Brain microvascular endothelial cell (primary cell): ENCODE results near the gene HAPLN1.

Experiments
- DNase-seq: peaks from one replicate; pipeline ENCODE4 v3.0.0-alpha.2; 2020
- H3K27ac ChIP-seq: fragments of 250-450 bp; sonication (Bioruptor Pico); 2 replicates; pipeline ENCODE4 v1.5.1; 2020; ENCODE audit warnings: mild to moderate bottlenecking, moderate library complexity
- H3K27me3 ChIP-seq: fragments of 250-450 bp; sonication (Bioruptor Pico); replicated peaks from 2 replicates; pipeline ENCODE4 v1.5.1; 2020; ENCODE audit warnings: mild to moderate bottlenecking
- H3K36me3 ChIP-seq: fragments of 250-450 bp; sonication (Bioruptor Pico); replicated peaks from 2 replicates; pipeline ENCODE4 v1.5.1; 2020; ENCODE audit warnings: mild to moderate bottlenecking
- H3K4me3 ChIP-seq: 2 replicates; pipeline ENCODE4 v1.5.1; 2011; ENCODE audit warnings: low read depth, mild to moderate bottlenecking, control low read depth, low read length, moderate library complexity
- in situ Hi-C: cut with HindIII; loops from 2 replicates; pipeline ENCODE4 v1.10.0; 2017; ENCODE audit warnings: low sequenced_read_pairs, low pct_ligation_motif_present
- TF ChIP-seq, protein P1 (sequence below): IDR thresholded peaks from 2 replicates; pipeline ENCODE4 v1.5.1; 2011; ENCODE audit warnings: low read depth, mild to moderate bottlenecking, moderate library complexity, low read length, control low read depth, inconsistent platforms; ENCODE audit errors: missing control alignments

HAPLN1 gene

DNA sequence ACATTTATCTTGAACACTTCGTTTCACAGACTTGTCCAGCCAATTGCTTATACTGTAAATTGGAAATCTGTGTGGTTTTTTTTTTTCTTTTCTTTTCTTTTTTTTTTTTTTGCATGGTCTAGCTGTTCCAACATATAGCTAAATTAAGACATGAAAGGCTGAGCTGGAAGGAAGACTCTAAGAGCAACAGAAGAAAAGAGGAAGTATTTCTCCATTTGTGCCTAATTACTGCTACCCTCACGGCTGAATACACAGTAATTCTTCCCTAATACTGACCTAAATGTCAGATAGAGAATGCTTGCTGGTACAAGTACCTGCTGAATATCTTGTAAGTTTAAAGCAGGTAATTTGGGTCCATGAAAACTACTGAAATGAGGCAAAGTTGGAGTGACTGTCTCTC lies 11.0 kb upstream of the HAPLN1 start:
- in situ Hi-C loops: no loop called here
- TF ChIP-seq, protein P1, sequence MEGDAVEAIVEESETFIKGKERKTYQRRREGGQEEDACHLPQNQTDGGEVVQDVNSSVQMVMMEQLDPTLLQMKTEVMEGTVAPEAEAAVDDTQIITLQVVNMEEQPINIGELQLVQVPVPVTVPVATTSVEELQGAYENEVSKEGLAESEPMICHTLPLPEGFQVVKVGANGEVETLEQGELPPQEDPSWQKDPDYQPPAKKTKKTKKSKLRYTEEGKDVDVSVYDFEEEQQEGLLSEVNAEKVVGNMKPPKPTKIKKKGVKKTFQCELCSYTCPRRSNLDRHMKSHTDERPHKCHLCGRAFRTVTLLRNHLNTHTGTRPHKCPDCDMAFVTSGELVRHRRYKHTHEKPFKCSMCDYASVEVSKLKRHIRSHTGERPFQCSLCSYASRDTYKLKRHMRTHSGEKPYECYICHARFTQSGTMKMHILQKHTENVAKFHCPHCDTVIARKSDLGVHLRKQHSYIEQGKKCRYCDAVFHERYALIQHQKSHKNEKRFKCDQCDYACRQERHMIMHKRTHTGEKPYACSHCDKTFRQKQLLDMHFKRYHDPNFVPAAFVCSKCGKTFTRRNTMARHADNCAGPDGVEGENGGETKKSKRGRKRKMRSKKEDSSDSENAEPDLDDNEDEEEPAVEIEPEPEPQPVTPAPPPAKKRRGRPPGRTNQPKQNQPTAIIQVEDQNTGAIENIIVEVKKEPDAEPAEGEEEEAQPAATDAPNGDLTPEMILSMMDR: no peak
- H3K36me3 ChIP-seq: no peaks in the 10 kb centered on the region
- H3K27ac ChIP-seq: no peak overlapping the region
- DNase-seq: no peak
- no peaks in the 10 kb centered on the region for H3K27me3 ChIP-seq
- no peak overlapping the region for H3K4me3 ChIP-seq

DNA sequence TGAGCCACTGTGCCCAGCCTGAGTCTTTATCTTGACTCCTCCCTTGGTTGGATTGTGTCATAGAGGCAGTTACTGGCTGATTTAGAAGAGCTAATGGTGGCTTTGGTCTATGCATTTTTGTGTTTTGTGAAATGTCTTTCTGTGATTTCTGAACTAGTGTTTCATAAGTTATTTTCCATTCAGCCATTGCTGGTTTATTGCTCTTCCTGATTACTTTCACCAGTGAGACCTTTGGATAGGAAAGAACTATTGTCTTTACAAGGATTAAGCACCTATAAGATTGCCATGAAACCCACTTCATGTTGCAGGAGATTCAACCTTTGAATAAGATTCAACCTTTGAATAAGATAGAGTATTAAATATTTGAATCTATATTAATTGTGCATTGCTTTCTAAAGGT lies 8.7 kb upstream of the HAPLN1 start:
- H3K4me3 ChIP-seq: no peak overlapping the region
- TF ChIP-seq, protein P1: no peak
- no peaks in the 10 kb centered on the region for H3K27me3 ChIP-seq
- H3K27ac ChIP-seq: no peak overlapping the region
- no peaks in the 10 kb centered on the region for H3K36me3 ChIP-seq
- DNase-seq: no peak
- in situ Hi-C loops: no loop called here

DNA sequence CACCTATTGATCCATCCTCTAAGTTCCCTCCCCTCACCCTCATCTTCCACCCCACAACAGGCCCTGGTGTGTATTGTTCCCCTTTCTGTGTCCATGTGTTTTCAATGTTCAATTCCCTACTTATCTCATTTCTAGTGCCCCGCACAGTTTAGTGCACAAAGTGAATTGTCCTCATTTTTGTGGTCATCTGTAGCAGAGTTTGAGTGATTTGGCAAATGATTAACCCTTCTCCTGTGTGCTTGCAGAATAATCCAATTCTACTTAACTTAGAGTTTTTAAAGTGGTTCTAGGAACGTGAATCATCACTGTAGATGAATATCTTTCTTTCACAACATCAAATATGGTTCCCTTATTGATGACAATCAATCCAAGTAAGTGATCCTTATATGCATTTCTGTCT lies 6.3 kb upstream of the HAPLN1 start:
- in situ Hi-C loops: no loop called here
- H3K27me3 ChIP-seq: no peaks in the 10 kb centered on the region
- H3K27ac ChIP-seq: no peak overlapping the region
- no peaks in the 10 kb centered on the region for H3K36me3 ChIP-seq
- peak; percentile 25 for DNase-seq
- no peak overlapping the region for H3K4me3 ChIP-seq
- TF ChIP-seq, protein P1: no peak

DNA sequence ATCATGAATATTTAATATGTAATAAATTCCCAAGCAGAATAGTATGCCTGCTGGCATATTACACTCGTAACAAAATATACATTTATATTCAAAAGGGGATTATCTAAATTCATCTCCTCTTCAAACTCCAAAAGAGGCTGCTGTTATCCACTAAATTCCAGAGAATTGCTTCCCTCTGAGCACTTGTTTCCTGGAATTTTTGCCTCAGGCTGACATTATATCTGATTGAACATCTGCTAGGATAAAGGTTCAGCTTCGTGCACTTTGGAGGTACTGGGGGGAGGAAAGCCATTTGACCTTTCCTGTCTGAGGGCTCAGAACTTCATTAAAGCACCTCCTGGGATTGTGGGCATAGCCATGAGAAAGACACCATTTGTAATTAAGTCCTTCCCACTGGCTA lies 4.3 kb upstream of the HAPLN1 start:
- Histone ChIP-seq H3K36me3 (no peaks in the 10 kb centered on the region), H3K27ac (no peak overlapping the region), H3K4me3 (no peak overlapping the region), H3K27me3 (no peaks in the 10 kb centered on the region)
- in situ Hi-C loops: no loop called here
- no peak for DNase-seq
- TF ChIP-seq, protein P1: no peak

DNA sequence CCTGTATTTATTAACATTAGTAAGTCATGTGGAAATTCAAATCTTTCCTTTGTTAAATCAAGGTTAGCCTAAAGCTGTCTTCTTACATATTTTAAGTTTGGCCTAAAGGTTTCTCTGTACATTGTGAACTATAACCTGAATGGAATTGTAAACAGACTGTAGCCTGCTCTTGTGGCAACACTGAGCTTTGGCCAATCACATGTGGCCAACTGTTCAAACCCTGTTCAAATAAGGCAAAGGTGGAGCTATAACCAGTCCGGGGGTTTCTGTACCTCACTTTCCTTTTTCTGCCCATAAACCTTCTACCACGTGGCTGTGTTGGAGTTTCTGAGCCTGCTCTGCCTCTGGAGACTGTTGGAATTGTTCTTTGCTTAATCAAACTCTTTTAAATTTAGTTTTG lies 3.3 kb upstream of the HAPLN1 start:
- Histone ChIP-seq H3K36me3 (no peaks in the 10 kb centered on the region), H3K4me3 (no peak overlapping the region), H3K27ac (no peak overlapping the region), H3K27me3 (no peaks in the 10 kb centered on the region)
- TF ChIP-seq, protein P1: no peak
- in situ Hi-C loops: no loop called here
- no peak for DNase-seq

DNA sequence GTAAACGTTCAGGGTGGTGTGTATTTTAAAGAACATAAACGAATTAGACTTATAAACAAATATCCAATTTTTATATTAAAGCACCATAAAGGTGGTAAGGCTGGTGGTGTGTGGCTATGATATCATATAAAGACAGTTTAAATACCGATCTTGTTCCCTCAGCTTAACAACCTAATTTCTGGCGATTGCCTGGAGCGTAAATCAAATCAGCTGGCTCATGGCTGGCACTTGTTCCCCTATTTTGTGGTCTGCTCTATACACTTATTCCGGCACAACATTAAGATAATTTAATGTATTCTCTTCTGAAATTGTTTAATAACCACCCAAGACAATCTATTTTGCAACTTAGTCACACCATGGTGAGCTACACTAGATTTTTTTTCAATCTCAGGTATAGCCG lies 2.4 kb upstream of the HAPLN1 start:
- in situ Hi-C loops: no loop called here
- no peak for DNase-seq
- Histone ChIP-seq H3K27me3 (no peaks in the 10 kb centered on the region), H3K4me3 (no peak overlapping the region), H3K36me3 (no peaks in the 10 kb centered on the region), H3K27ac (no peak overlapping the region)
- TF ChIP-seq, protein P1: no peak
